SU-DHL-6 (cell line): ENCODE measurements around the gene SCLT1.

Source experiments
- CTCF ChIP-seq: fragments of 200-600 bp; sonication (generic); IDR thresholded peaks from one replicate; pipeline ENCODE4 v1.5.1; 2017; ENCODE audit warnings: antibody characterized with exemption, mild to moderate bottlenecking, low read length, moderate library complexity; ENCODE audit not compliant: insufficient read depth, poor library complexity, severe bottlenecking
- EZH2phosphoT487 ChIP-seq: fragments of 200-600 bp; sonication (generic), shearing (Covaris generic); conservative IDR thresholded peaks from 2 replicates; pipeline ENCODE4 v1.6.1; 2018; ENCODE audit warnings: mild to moderate bottlenecking, antibody characterized with exemption, low read length, moderate library complexity, mixed read lengths

GRCh38 chr4:128940971-128941370 is 152.4 kb downstream of the SCLT1 start:
- TF ChIP-seq CTCF (no peak), EZH2phosphoT487 (no peak)
